ENCODE measurements around the gene SAMMSON.

Gene SAMMSON

GRCh38 chr3:70000563-70001081 is 1.1 kb downstream of the SAMMSON start:
- H3K27ac ChIP-seq = no peak overlapping the region
- no peak for TF ChIP-seq CTCF (conservative IDR thresholded peaks at IDR 0.05; ENCODE audit: low read depth)
- DNase-seq (ENCODE audit: low spot score) = no peak
- POLR2A ChIA-PET (ENCODE audit: low non-redundant PET) = no interaction called here
- CTCF ChIA-PET = no interaction called here

GRCh38 chr3:70003119-70003518 is 3.6 kb downstream of the SAMMSON start:
- no peak overlapping the region for H3K27ac ChIP-seq
- no peak for TF ChIP-seq CTCF (conservative IDR thresholded peaks at IDR 0.05; ENCODE audit: low read depth)
- POLR2A ChIA-PET (ENCODE audit: low non-redundant PET) = no interaction called here
- CTCF ChIA-PET = no interaction called here
- DNase-seq (ENCODE audit: low spot score) = no peak

GRCh38 chr3:70006089-70006488 is 6.6 kb downstream of the SAMMSON start:
- CTCF ChIA-PET = no interaction called here
- no peak overlapping the region for H3K27ac ChIP-seq
- DNase-seq (ENCODE audit: low spot score) = no peak
- TF ChIP-seq CTCF (conservative IDR thresholded peaks at IDR 0.05; ENCODE audit: low read depth) = no peak
- POLR2A ChIA-PET (ENCODE audit: low non-redundant PET) = no interaction called here

- no peak for DNase-seq (ENCODE audit: low spot score)
- no peak overlapping the region for H3K27ac ChIP-seq
- TF ChIP-seq CTCF (conservative IDR thresholded peaks at IDR 0.05; ENCODE audit: low read depth) = no peak
- POLR2A ChIA-PET (ENCODE audit: low non-redundant PET) = no interaction called here
- CTCF ChIA-PET = no interaction called here
These were observed 10.8 kb downstream of the SAMMSON start for GRCh38 chr3:70010346-70010745.

- CTCF ChIA-PET = no interaction called here
- TF ChIP-seq CTCF (conservative IDR thresholded peaks at IDR 0.05; ENCODE audit: low read depth) = no peak
- POLR2A ChIA-PET (ENCODE audit: low non-redundant PET) = no interaction called here
- no peak for DNase-seq (ENCODE audit: low spot score)
- no peak overlapping the region for H3K27ac ChIP-seq
These were observed 12.0 kb downstream of the SAMMSON start for GRCh38 chr3:70011582-70011981.

GRCh38 chr3:70020906-70021660 is 21.6 kb downstream of the SAMMSON start:
- no peak for DNase-seq (ENCODE audit: low spot score)
- H3K27ac ChIP-seq = no peak overlapping the region
- TF ChIP-seq CTCF (conservative IDR thresholded peaks at IDR 0.05; ENCODE audit: low read depth) = no peak
- ChIA-PET POLR2A (ENCODE audit: low non-redundant PET) (no interaction called here), CTCF (no interaction called here)
